HG03139 (cell line): ENCODE data around the gene LAGE3.
"Not testable (repeated sequence)": the region's sequence is repeated elsewhere in the genome, so short reads cannot be mapped to it uniquely, and the experiment has no call there.

Source experiments
- ATAC-seq: cut with Tn5 transposase; IDR thresholded peaks from one replicate; pipeline ENCODE4 v1.9.1; 2021; ENCODE audit not compliant: unreplicated experiment

The LAGE3 gene

DNA sequence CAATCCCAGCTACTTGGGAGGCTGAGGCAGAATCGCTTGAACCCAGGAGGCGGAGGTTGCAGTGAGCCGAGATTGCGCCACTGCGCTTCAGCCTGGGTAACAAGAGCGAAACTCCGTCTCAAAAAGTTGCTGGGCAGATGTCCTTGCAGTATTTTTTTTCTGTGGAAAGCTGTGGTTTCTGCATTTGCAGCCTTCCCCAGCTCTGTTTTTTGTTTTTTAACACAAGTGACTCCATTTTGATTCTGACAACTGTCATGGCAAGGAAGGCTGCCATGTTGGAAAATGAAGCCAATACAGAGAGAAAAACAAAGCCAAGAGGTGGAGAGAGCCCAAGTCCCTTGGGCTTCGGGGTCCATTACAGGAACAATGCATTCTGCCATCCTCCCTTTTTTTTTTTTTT is 23.0 kb upstream of the LAGE3 start:
- no peak for ATAC-seq

DNA sequence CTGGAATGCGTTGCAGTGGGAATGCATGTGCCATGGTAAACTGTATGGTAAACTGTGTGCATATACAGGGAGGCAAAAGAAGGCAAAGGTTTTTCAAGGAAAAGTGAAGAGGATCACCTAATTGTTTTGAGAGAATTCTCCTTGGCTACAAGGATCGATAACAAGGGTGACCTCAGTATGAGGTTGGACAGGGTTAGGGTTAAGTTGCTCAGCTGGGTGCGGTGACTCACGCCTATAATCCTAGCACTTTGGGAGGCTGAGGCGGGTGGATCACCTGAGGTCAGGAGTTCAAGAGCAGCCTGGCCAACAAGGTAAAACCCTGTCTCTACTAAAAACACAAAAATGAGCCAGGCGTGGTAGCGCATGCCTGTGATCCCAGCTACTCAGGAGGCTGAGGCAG is 22.3 kb upstream of the LAGE3 start:
- not testable (repeated sequence) for ATAC-seq

DNA sequence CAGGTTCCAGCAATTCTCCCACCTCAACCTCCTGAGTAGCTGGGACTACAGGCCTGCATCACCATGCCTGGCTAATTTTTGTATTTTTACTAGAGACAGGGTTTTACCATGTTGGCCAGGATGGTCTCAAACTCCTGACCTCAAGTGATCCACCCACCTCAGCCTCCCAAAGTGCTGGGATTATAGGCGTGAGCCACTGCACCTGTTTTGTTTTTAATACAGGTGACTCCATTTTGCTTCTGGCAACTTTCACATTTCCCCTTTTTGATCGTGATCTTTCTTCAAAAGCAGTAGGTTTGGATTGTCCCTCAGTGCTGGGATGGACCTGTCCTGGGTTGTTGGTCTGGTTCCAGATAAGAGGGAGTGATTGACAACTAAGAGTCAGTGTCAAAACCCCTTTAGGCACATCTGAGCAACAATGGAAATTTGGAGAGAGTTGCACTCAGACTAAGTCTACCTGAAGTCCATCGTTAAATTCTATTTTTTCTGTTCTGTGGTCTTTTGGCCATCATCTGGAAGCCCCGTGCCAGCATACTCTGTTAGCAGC is 17.6 kb upstream of the LAGE3 start:
- not testable (repeated sequence) for ATAC-seq

DNA sequence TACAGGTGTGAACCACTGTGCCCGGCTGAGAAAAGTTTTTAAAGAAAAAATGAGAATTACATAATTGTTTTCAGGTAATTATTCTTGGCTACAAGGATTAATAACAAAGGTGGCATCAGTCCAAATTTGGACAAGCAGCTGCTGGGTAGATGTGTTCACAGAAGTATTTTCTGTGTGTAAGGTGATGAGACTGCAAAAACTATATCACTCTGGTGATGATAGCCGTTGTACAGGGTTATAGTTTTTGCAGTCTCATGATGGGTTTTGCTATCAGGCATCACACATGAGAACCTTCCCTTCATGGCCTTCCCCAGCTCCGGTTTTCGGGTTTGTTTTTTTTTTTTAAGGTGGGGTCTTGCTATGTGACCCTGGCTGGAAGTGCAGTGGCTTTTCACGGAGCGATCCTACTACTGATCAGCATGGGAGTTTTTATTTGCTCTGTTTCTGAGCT is 16.4 kb upstream of the LAGE3 start:
- ATAC-seq: no peak

DNA sequence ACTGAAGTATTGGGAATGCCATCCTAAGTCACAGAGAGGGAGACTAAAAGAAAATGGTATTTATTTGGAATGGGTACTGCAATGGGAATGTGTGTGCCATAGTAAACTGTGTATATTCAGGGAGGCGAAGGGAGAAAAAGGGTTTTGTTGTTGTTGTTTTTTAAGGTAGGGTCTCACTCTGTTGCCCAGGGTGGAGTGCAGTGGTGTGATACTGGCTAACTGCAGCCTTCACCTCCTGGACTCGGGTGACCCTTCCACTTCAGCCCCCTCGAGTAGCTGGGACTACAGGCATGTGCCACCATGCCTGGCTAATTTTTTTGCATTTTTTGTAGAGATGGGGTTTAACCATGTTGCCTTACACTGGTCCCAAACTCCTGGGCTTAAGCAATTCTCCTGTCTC is 15.6 kb upstream of the LAGE3 start:
- ATAC-seq: no peak

DNA sequence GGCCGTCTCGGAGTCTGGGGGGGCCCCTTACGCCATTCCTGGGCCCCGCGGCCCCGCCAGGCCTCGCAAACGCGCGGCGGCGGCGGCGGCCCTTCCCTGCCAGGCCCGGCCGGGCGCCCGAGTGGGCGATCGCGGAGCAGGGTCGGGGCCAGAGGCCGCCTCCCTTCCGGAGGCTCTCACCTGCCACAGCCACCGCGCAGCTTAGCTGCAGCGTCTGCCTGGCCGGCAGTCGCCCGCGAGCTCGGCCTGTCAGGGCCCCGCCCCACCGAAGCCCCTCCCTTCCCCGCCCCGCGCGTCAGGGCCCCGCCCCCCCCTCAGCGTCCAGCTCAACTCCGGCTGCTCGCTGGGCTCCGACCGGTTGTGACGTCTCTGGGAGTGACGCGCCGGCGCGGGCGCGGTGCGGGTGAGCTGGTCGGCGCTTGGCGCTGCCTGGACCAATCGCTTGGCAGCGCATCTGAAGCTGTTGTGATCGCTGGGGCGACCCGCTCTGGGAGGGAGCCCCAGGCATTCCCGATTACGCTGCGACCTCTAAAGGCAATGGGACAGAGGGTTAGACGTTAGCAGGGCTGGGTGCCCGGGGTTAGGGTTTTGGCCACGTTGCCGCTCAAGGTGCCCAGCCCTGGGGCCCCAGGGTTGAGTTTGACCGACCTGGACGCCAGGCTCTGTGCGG is 11.5 kb upstream of the LAGE3 start, which contains the start of gene SLC10A3:
Gene SLC10A3, minus strand, starts transcription at position 216 of the 670 bp plus-strand sequence. CDS start 1,689 bp downstream, outside the sequence.
- ATAC-seq: peak; percentile 65

DNA sequence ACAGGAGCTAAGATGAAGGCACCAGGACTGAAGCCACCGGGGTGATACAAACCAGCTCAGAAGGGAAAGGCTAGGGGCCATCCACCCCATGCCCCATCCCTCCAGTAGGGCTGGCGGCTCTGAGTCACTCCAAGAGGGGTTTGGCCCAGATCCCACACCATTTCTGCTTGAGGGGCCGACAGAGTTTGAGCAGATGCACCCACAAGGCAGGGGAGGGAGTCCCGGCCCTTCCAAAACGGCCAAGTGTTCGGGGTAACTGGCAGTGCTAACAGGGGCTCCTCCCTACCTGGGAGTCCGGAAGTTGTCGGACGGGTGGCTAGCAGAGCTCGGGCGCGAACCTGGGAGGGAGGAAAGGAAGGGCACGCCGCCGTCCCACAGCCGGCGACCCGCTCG is 10.9 kb upstream of the LAGE3 start:
- ATAC-seq: peak; percentile 15

DNA sequence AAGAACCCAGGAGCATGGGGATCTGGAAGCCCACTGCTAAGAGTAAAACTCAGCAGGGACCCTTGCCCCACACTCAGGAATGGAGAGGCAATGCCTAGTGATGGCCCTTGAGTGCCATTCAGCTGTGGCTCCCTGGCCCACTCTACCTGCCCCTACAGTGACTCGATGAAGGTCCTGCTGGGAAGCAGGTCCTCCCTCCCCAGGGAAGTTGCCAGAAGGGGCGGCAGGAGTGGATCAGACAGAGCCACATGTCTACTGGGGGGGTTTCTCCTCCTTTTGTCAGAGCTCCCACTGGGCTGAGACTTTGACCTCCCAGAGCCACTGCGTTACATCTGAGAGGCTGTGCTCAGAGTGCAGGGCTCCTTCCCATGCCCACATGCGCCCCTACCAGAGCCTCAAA is 10.1 kb upstream of the LAGE3 start:
- no peak for ATAC-seq

DNA sequence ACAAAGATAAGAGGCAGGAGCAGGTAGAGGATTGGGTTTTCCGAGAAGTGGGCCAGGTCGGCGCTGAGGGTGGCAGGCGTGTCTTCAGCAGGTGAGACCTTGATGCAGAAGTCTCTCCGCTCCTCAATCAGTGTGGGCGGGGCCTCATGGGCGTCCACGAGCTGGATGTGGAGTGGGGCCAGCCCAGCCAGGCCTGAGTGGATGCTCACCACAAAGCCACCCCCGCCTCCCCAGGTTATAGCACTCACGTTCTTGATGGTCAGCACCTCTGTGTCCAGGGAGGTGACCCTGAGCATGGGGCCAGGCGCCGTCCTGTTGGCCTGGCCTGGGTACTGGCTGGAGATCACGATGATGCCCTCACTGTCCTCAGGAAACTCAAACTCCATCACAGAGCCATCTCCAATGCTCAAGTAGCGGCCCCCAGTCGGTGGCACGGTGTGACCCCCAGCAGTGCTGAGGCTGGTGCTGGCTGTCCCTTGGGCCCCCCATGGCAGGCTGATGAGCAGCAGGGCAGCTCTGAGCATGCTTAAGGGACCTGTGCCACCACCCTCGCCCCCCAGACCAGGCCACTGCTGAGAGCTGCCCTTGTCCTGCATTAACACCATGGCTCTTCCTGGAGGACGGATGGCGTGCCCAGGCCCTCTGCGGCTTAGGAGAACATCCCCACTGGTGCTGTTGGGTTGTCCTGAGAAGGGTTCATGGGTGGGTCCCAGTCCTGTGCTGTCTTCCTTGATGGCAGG is 9.4 kb upstream of the LAGE3 start:
- no peak for ATAC-seq

DNA sequence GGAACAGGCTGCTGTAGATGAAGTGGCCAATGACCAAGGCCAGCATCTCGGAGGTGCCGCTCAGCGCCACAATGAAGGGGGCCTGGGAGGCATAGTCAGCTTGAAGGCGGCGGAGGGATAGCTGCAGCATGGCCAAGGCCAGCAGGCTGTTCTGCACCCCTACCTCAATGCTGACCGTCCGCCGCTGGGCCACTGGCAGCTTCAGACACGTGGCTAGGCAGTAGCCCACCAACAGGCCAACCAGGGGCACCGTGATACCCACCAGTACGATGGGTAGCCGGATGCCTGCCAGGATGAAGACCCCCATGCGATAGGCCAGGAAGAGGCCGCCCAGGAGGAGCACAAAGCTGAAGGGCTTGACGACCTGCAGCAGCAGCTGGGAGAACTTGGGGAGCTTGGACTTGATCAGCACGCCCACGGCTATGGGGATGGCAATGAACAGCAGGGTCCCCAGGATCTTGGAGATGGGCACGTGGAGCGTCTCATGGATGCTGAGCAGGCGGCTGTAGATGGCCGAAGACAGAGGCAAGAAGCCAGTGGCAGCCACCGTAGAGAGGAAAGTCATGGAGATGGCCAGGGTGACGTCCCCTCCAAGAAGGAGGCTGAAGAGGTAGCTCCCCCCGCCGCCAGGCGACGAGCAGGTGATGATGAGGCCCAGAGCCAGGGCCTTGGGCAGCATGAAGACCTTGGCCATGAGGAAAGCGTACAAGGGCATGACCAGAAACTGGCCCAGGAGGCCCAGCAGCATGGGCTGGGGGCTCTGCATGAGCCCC is 8.6 kb upstream of the LAGE3 start:
- no peak for ATAC-seq

DNA sequence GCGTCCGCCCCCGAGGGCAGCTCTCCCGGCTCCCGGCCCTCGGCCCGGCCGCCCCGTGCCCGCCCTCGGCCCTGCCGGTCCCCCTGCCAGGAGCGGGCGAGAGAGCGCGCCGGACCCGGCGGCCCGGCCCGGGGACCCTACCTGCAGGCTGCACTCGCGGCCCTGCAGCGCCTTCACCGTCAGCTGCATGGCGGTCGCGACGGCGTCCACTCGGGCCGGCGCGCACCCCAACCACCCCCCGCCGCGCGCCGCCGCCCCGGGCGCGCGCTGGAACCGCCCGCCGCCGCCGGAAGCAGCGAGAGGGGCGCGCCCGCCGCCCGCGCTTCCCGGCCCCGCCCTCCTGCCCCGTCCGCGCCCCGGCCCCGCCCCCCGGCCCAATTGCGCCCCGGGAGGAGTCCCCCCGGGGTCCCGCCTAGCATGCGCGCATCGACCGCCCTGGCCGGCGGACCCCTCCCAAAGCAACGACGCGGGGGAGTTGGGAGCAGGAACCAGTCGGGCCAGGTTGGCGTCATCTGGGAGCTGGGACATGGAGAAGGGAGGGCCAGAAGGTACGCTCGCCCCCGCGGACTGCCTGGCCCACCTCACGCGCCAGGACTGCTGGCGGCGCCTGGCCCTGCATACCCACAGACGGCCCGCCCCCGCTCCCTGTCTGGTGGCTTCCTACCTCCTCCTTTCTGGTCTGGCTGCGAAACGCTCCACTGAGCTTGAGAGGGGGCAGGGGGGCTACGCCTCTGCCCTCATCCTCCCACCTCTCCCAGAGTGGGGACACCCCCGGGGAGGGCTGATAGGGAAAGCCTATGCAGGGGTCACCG is 7.5 kb upstream of the LAGE3 start, which contains the start of gene UBL4A:
Gene UBL4A, minus strand, starts transcription at position 220 of the 812 bp plus-strand sequence. Its CDS starts 31 bp downstream, at position 189.
- no peak for ATAC-seq

DNA sequence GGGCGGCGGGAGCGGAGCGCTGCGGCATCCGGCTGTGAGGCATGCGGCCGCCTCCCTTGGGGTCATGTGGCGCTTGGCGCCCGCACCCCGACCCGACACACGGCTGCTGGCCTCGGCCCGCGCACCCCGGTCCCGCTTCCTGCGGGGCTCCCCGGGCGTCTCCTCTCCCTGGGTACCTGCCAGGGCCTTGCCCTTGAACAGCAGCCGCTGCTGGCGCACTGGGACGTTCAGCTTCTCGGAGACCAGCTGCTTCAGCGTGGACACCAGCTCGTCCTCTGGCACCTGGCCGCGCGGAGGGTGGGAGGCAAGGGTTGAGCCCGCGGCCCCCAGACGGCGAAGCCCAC is 6.9 kb upstream of the LAGE3 start:
- ATAC-seq: no peak

DNA sequence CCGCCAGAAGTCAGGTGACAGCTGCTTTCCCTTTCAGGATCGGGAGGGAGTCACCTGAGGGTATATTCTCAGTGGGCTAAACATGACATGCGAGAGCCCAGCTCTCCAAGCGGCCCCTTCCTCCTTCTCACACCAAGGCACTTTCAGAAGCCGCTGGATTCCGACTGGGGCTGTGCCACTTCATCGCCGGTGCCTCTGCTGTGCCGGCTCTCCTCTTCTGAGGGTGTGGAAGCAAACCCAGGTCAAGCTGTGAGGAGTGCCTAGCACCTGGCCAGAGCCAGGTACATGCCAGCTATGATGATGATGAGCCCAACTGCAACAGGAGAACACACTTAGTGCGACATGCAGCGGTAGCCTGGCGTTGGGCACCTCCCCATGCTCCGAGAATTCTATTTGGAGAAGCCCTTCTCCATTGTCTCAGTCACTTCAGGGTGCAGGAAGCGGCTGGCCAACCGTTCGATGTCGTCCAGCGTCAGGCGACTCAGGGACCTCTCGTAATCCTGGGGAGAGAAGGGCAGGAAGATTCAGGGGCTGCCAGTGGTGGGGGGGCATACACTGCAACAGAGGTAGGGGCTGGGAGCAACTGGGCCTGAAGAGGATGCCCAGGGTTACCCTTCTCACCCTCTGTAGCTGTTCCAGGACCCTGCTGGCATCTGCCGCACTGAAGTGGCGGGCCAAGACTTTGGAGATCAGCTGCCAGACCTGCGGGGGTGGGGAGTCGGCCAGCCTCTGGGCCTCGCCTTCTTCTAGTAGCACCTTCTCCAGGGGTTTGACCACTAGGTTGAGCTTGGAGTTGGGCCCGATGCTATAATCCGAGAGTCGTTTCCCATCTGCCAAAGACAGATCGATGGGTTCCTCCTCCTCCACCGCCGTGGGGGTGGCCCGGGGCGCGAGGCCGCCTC is 6.3 kb upstream of the LAGE3 start:
- ATAC-seq: no peak

DNA sequence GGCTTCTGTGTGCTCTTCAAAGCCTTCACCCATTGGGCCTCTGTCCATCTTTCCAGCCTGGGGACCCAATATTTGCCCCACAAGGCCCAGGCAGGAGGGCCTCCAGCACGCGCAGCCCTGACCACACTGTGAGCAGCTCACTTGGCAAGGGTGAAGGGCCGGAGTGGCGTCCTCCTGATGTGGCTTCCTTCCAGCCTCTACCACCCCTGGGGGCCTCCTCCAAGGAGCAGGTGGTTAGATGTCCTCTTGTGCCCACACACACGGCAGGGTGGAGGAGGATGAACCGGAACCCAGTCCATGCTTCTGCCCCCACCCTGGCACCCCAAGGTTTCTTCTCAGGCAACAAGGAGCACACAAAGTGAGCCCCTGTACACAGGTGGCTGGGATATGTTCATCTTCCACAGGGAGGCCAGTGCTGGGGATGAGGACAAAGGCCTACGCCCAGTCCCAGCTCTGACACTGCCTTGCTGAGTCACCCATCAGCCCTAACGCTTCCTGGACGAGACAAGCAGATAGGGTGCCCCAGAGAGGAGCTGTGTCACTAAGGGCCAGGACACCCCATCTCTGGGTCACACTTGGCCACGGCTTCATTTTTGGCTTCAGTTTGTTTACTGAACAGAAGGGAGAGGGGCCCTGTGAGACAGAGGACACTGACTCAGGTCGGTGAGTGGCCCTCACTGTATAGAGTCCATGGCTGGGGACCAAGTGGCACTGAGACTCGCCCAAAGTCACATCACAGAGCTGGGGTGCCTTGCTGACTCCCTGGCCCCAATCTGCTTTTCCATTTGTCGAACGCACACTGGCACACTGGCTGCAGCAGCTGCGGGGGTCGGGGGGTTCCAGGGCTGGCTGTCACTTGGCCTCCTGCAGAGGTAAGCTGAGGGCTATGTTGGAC is 5.4 kb upstream of the LAGE3 start:
- no peak for ATAC-seq

DNA sequence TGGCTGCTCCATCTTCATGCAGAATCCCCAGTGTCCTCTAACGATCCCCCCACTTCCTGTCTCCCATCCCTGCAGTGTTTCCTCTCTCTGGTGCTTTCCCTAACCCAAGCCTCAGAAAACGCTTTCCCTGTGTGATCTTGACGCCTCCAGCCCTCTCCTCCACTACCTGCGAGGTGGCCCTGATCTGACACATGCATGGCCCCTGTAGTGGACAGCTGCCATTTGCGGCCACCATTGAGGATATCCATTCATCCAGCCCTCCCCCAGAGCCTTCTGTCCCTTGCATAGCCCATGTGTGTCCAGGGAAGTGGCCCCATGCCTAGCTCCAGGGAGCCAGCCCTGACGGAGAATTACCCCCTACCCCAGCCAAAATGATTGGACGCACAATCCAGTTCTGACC is 4.2 kb upstream of the LAGE3 start:
- no peak for ATAC-seq

DNA sequence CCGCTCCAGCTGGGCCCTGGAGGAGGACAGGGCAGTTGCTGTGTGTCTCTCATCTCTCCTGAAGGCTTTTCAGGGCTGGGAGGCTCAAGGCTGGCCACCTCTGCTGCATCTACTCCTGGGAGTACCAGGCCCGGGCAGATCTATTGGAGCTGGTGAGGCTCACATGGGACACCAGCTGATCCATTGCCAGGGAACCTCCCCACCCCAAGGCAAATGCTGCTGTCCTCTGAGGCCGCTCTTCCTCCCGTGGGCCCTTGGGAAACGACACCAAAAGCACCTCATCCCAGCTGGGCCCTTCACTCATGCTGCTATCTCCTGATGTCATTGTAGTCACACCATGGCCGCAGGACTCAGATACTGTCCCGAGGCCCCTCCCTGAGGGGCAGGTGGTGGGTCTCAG is 3.7 kb upstream of the LAGE3 start:
- no peak for ATAC-seq

DNA sequence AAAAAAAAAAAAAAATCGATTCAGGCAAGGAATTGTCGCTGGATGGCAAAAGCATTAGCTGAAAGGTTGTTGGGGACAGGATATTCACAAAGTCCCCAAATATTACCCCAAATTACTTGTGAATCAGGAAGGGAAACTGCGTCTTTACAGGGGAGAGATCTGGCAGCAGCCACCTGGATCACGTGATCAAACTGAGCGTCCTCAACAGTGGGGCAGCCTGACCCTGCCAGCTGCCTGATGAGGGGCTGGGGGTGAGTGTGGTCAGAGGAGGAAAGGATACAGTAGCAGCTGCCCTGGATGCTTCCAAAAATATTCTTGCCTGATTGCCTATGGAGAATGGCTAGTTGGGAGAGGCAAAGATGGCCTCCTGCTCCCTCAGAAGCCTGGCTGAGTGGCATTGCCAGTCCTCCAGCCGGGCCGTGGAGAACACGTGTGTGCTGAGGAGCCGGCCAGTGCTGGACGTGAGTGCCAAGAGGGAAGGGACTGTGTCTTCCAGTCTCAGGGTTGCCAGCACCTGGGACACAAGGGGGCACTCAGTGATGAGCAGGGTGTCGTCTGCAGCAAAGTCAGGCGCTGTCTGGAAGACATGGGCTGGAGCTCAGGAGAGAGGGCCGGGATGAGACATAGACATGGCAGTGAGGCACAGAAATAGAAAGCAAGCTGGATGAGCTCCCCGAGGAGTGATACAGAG is 3.0 kb upstream of the LAGE3 start:
- ATAC-seq: no peak

DNA sequence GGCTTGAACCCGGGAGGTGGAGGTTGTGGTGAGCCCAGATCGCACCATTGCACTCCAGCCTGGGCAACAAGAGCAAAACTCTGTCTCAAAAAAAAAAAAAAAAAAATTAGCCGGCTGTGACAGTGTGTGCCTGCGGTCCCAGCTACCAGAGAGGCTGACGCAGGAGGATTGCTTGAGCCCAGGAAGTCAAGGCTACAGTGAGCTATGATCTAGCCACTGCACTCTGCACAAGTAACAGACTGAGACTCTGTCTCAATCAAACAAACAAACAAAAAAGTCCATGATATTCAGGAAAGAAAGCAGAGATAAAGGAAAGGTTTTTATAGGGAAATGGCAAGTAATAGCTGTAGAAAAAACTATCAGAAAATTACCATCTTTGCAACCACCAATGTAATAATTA is 2.1 kb upstream of the LAGE3 start:
- no peak for ATAC-seq
